GM18861 (cell line): ENCODE measurements around the gene UBE2H.

Experiments used
- ATAC-seq: cut with Tn5 transposase; IDR thresholded peaks from one replicate; pipeline ENCODE4 v1.9.1; 2021; ENCODE audit not compliant: unreplicated experiment

The UBE2H gene

GRCh38 chr7:129789652-129790051 lies 163.1 kb downstream of the UBE2H start:
- no peak for ATAC-seq

GRCh38 chr7:129789000-129789399 lies 163.8 kb downstream of the UBE2H start:
- no peak for ATAC-seq

- ATAC-seq, result no peak
These were observed 165.8 kb downstream of the UBE2H start for GRCh38 chr7:129786825-129787563.

GRCh38 chr7:129785685-129786514 lies 166.9 kb downstream of the UBE2H start:
- ATAC-seq, result no peak

- ATAC-seq, result no peak
These were observed 167.7 kb downstream of the UBE2H start for GRCh38 chr7:129784783-129785684.

GRCh38 chr7:129784437-129784782 lies 168.3 kb downstream of the UBE2H start:
- ATAC-seq, result no peak

- no peak for ATAC-seq
These were observed 169.2 kb downstream of the UBE2H start for GRCh38 chr7:129783584-129783919.

GRCh38 chr7:129782818-129783583 lies 169.8 kb downstream of the UBE2H start:
- ATAC-seq, result no peak

GRCh38 chr7:129781928-129782817 lies 170.6 kb downstream of the UBE2H start:
- ATAC-seq, result no peak

GRCh38 chr7:129780974-129781927 lies 171.5 kb downstream of the UBE2H start:
- ATAC-seq, result no peak
